H9 (cell line): ENCODE results near the gene VSIR. TPM values are rescaled to one million over a fixed set of nuclear protein-coding genes. Genes with fewer than 3 reads are reported as not detected.

Source experiments
- DNase-seq: peaks from one replicate; pipeline ENCODE4 v3.0.0-alpha.2; 2017
- H2AFZ ChIP-seq: one replicate; pipeline ENCODE4 v1.6.1; 2013; ENCODE audit warnings: mild to moderate bottlenecking, low read length, control low read depth, moderate library complexity
- H2AK5ac ChIP-seq: 2 replicates; pipeline ENCODE4 v1.6.1; 2013; ENCODE audit warnings: low read length, control low read depth, mixed read lengths; ENCODE audit not compliant: insufficient read length
- H2BK120ac ChIP-seq: one replicate; pipeline ENCODE4 v1.6.1; 2013; ENCODE audit warnings: low read depth, mild to moderate bottlenecking, low read length, control low read depth, inconsistent platforms; ENCODE audit not compliant: poor library complexity, severe bottlenecking
- H2BK12ac ChIP-seq: 2 replicates; pipeline ENCODE4 v1.6.1; 2013; ENCODE audit warnings: low read length, control low read depth, mixed read lengths, low read depth; ENCODE audit not compliant: insufficient read length
- H2BK15ac ChIP-seq: 2 replicates; pipeline ENCODE4 v1.6.1; 2013; ENCODE audit warnings: low read depth, low read length, control low read depth
- H2BK20ac ChIP-seq: one replicate; pipeline ENCODE4 v1.6.1; 2013; ENCODE audit warnings: low read depth, mild to moderate bottlenecking, low read length, control low read depth, inconsistent platforms; ENCODE audit not compliant: poor library complexity, severe bottlenecking
- H2BK5ac ChIP-seq: 2 replicates; pipeline ENCODE4 v1.6.1; 2013; ENCODE audit warnings: low read length, control low read depth, mixed read lengths; ENCODE audit not compliant: insufficient read length
- H3K14ac ChIP-seq: 2 replicates; pipeline ENCODE4 v1.6.1; 2013; ENCODE audit warnings: low read length, control low read depth; ENCODE audit not compliant: insufficient read depth
- H3K18ac ChIP-seq: 2 replicates; pipeline ENCODE4 v1.6.1; 2013; ENCODE audit warnings: low read depth, mild to moderate bottlenecking, mixed read lengths, low read length, control low read depth; ENCODE audit not compliant: insufficient read length
- H3K23ac ChIP-seq: 2 replicates; pipeline ENCODE4 v1.6.1; 2013; ENCODE audit warnings: low read length, control low read depth, mixed read lengths, low read depth; ENCODE audit not compliant: insufficient read length
- H3K23me2 ChIP-seq: 2 replicates; pipeline ENCODE4 v1.6.1; 2013; ENCODE audit warnings: low read depth, mild to moderate bottlenecking, mixed read lengths, low read length, control low read depth; ENCODE audit not compliant: insufficient read length, poor library complexity, severe bottlenecking
- H3K27ac ChIP-seq: 2 replicates; pipeline ENCODE4 v1.5.1; 2013; ENCODE audit warnings: low read length, control low read depth, mixed read lengths, low read depth; ENCODE audit not compliant: insufficient read length
- H3K27me3 ChIP-seq: 2 replicates; pipeline ENCODE4 v1.6.1; 2013; ENCODE audit warnings: low read length, control low read depth, inconsistent platforms; ENCODE audit not compliant: insufficient read depth
- H3K4ac ChIP-seq: 2 replicates; pipeline ENCODE4 v1.6.1; 2013; ENCODE audit warnings: low read depth, mild to moderate bottlenecking, control low read depth, inconsistent platforms, low read length, moderate library complexity
- H3K4me1 ChIP-seq: 2 replicates; pipeline ENCODE4 v1.6.1; 2013; ENCODE audit warnings: low read length, control low read depth, inconsistent platforms; ENCODE audit not compliant: insufficient read depth
- H3K4me2 ChIP-seq: 2 replicates; pipeline ENCODE4 v1.6.1; 2013; ENCODE audit warnings: low read length, control low read depth, mixed read lengths; ENCODE audit not compliant: insufficient read length, insufficient read depth
- H3K56ac ChIP-seq: 2 replicates; pipeline ENCODE4 v1.6.1; 2013; ENCODE audit warnings: low read depth, mild to moderate bottlenecking, mixed read lengths, low read length, control low read depth; ENCODE audit not compliant: insufficient read length
- H3K79me1 ChIP-seq: 2 replicates; pipeline ENCODE4 v1.6.1; 2013; ENCODE audit warnings: low read depth, mild to moderate bottlenecking, moderate library complexity, low read length, control low read depth, inconsistent platforms; ENCODE audit not compliant: insufficient read depth, poor library complexity, severe bottlenecking
- H3K79me2 ChIP-seq: 2 replicates; pipeline ENCODE4 v1.6.1; 2013; ENCODE audit warnings: low read length, control low read depth, inconsistent platforms; ENCODE audit not compliant: insufficient read depth
- H3K9ac ChIP-seq: 2 replicates; pipeline ENCODE4 v1.6.1; 2013; ENCODE audit warnings: low read length, control low read depth, mixed read lengths; ENCODE audit not compliant: insufficient read length; ENCODE audit errors: extremely low read depth
- H3K9me3 ChIP-seq: one replicate; pipeline ENCODE4 v1.6.1; 2013; ENCODE audit warnings: low read depth, low read length, inconsistent platforms; ENCODE audit not compliant: control insufficient read depth
- H3T11ph ChIP-seq: one replicate; pipeline ENCODE4 v1.6.1; 2013; ENCODE audit warnings: mild to moderate bottlenecking, low read length, control low read depth, inconsistent platforms
- H4K20me1 ChIP-seq: one replicate; pipeline ENCODE4 v1.6.1; 2013; ENCODE audit not compliant: control insufficient read depth, insufficient read length, insufficient read depth
- H4K5ac ChIP-seq: 2 replicates; pipeline ENCODE4 v1.6.1; 2013; ENCODE audit warnings: low read depth, mild to moderate bottlenecking, mixed read lengths, low read length, control low read depth; ENCODE audit not compliant: insufficient read length
- H4K8ac ChIP-seq: replicated peaks from 2 replicates; pipeline ENCODE4 v1.6.1; 2013; ENCODE audit warnings: low read length, control low read depth, mixed read lengths, low read depth; ENCODE audit not compliant: insufficient read length
- H4K91ac ChIP-seq: 2 replicates; pipeline ENCODE4 v1.6.1; 2013; ENCODE audit warnings: low read depth, mild to moderate bottlenecking, moderate library complexity, mixed read lengths, low read length, control low read depth; ENCODE audit not compliant: insufficient read length
- H3K27ac Mint-ChIP-seq, 3 experiments: 2 replicates in 2 of 3; 3 replicates in 1 of 3; pipeline ENCODE4 v1.8.0; 2020 to 2021; ENCODE audit warnings: mixed read lengths in 3 of 3, mild to moderate bottlenecking in 1 of 3, moderate library complexity in 1 of 3
- H3K27me3 Mint-ChIP-seq: 2 replicates; pipeline ENCODE4 v1.8.0; 2021; ENCODE audit warnings: low read depth, mild to moderate bottlenecking, moderate library complexity, mixed read lengths
- H3K36me3 Mint-ChIP-seq, 3 experiments: 2 replicates in 2 of 3; 3 replicates in 1 of 3; pipeline ENCODE4 v1.8.0; 2020 to 2021; ENCODE audit warnings: low read depth in 3 of 3, mixed read lengths in 3 of 3; ENCODE audit not compliant: insufficient read depth in 1 of 3
- H3K4me1 Mint-ChIP-seq, 2 experiments: 2 replicates each; pipeline ENCODE4 v1.8.0; 2020; ENCODE audit warnings: mixed read lengths in 2 of 2
- H3K4me3 Mint-ChIP-seq, 2 experiments: 2 replicates in 1 of 2; 3 replicates in 1 of 2; pipeline ENCODE4 v1.8.0; 2020 to 2021; ENCODE audit warnings: mild to moderate bottlenecking in 2 of 2, mixed read lengths in 2 of 2, moderate library complexity in 1 of 2
- H3K9me3 Mint-ChIP-seq, 2 experiments: 2 replicates in 1 of 2; 3 replicates in 1 of 2; pipeline ENCODE4 v1.8.0; 2020; ENCODE audit warnings: mild to moderate bottlenecking in 2 of 2, mixed read lengths in 2 of 2, moderate library complexity in 1 of 2
- CTCF ChIP-seq: fragments of 200-600 bp; sonication (generic); conservative IDR thresholded peaks from 3 replicates; pipeline ENCODE4 v1.8.0; 2021; ENCODE audit warnings: antibody characterized with exemption, mild to moderate bottlenecking
- WGBS: extraction: QIAGEN DNeasy Blood & Tissue Kit; methylation state at CpG from one replicate; pipeline ENCODE4 v1.1.7; 2013; ENCODE audit warnings: missing lambda C conversion rate, low lambda C conversion rate, mixed read lengths; ENCODE audit not compliant: insufficient read length; ENCODE audit errors: extremely low coverage; 5-methylcytosine and 5-hydroxymethylcytosine counted together
- total RNA-seq: library from RNA; stranded (reverse); gene quantifications from 2 replicates; pipeline ENCODE4 v1.2.1, GENCODE V29; 2021

Gene VSIR
- total RNA-seq, 1 experiment from 2014 or later = 0.11 TPM

- no peaks in the 10 kb centered on the region for H3K4me1 ChIP-seq
- H3K4me1 Mint-ChIP-seq = peaks cover 10 to 16% of the 10 kb centered on the region in 2 experiments
Measured at GRCh38 chr10:71780719-71781118, 7.4 kb upstream of the VSIR start.

More at GRCh38 chr10:71780719-71781118, 7.4 kb upstream of the VSIR start:
- Histone ChIP-seq H2BK5ac (no peak overlapping the region), H3K27ac (no peak overlapping the region), H4K91ac (no peak overlapping the region), H2BK120ac (no peak overlapping the region), H3T11ph (no peak overlapping the region), H3K14ac (no peak overlapping the region), H3K79me2 (no peaks in the 10 kb centered on the region), H4K8ac (no peak overlapping the region), H2AK5ac (no peak overlapping the region), H3K18ac (no peak overlapping the region), H2BK20ac (no peak overlapping the region), H3K4ac (no peak overlapping the region), H3K4me2 (no peak overlapping the region), H2BK12ac (no peak overlapping the region), H3K23me2 (no peaks in the 10 kb centered on the region), H2AFZ (no peak overlapping the region), H4K5ac (no peak overlapping the region), H2BK15ac (no peak overlapping the region), H3K27me3 (no peaks in the 10 kb centered on the region), H3K23ac (no peak overlapping the region), H3K9ac (no peak overlapping the region), H3K9me3 (no peaks in the 10 kb centered on the region), H3K79me1 (no peaks in the 10 kb centered on the region), H3K56ac (no peak overlapping the region), H4K20me1 (no peaks in the 10 kb centered on the region)
- WGBS = no CpG with 5 or more reads among the region's 9 CpGs
- Mint-ChIP-seq H3K36me3 (no peaks in the 10 kb centered on the region; a peak in 1 of 7 replicates), H3K27me3 (peaks cover 9% of the 10 kb centered on the region), H3K27ac (peak overlapping the region in 1 of 3 experiments; percentile 32; a peak in 1 of 7 replicates), H3K4me3 (no peak overlapping the region), H3K9me3 (peaks cover 0 to 3% of the 10 kb centered on the region in 2 experiments; a peak in 1 of 5 replicates)
- peak; percentile 31; the same call in 2 of the 3 replicates for TF ChIP-seq CTCF
- no peak for DNase-seq
